ENCODE results near the gene PI4KB.

PI4KB gene

GRCh38 chr1:151242442-151242841 is 84.8 kb downstream of the PI4KB start:
- TF ChIP-seq CTCF (IDR thresholded peaks at IDR 0.05; ENCODE audit: borderline replicate concordance, control extremely low read depth, extremely low read depth, insufficient read depth, missing control alignments) = no peak
- DNase-seq (ENCODE audit: low spot score) = no peak
- in situ Hi-C loops (cut with MboI; ENCODE audit: low sequenced_read_pairs, unreplicated experiment) = no loop called here
